Body of pancreas (tissue), 4 donors: ENCODE measurements around the gene CDC42SE1. TPM values are rescaled to one million over a fixed set of nuclear protein-coding genes. Genes with fewer than 3 reads are reported as not detected.

Experiments
- ATAC-seq: fragments of 150-250 bp; one replicate; pipeline ENCODE4 v1.9.1; 2016
- DNase-seq, 4 donors: peaks; one replicate each; pipeline ENCODE4 v3.0.0-alpha.2; 2019
- H3K27ac ChIP-seq, 4 donors: fragments of 200-600 bp; sonication (generic); 1 replicate in 3 of 4; 2 replicates in 1 of 4; pipeline versions ENCODE4 v1.5.1 to v1.6.1; 2016 to 2019; ENCODE audit warnings: mild to moderate bottlenecking in 1 of 4, mixed read lengths in 1 of 4, moderate library complexity in 1 of 4
- H3K27me3 ChIP-seq, 2 donors: fragments of 200-600 bp; sonication (generic); one replicate each; pipeline ENCODE4 v1.6.0; 2016; ENCODE audit warnings: mild to moderate bottlenecking in 1 of 2
- H3K36me3 ChIP-seq, 2 donors: fragments of 200-600 bp; sonication (generic); replicated peaks in 1 of 2; 2 replicates each; pipeline ENCODE4 v1.5.1; 2016; ENCODE audit warnings: low read depth in 2 of 2; ENCODE audit not compliant: insufficient read depth in 1 of 2
- H3K4me1 ChIP-seq: fragments of 200-600 bp; sonication (generic); one replicate; pipeline ENCODE4 v1.6.0; 2016
- H3K4me3 ChIP-seq, 2 donors: fragments of 200-600 bp; sonication (generic); 1 replicate in 1 of 2; 2 replicates in 1 of 2; pipeline ENCODE4 v1.5.1; 2016 to 2019
- H3K9me3 ChIP-seq, 3 donors: fragments of 200-600 bp; sonication (generic); 1 replicate in 2 of 3; 2 replicates in 1 of 3; pipeline ENCODE4 v1.5.1; 2016
- POLR2A ChIP-seq, 3 donors: fragments of 450-650 bp; IDR thresholded peaks; one replicate each; pipeline ENCODE4 v1.6.1; 2016; ENCODE audit warnings: antibody characterized with exemption in 3 of 3, mild to moderate bottlenecking in 2 of 3
- WGBS, 2 donors: methylation state at CpG; one replicate each; pipeline ENCODE4 v1.1.5; 2017; 5-methylcytosine and 5-hydroxymethylcytosine counted together
- intact Hi-C: fragments of 100-400 bp; cut with DNase I; formaldehyde crosslinking; loops from one replicate; pipeline ENCODE4 v1.15.1; 2023
- total RNA-seq, 2 donors: library from RNA; depleted of rRNA; stranded (reverse); fragments of >200 nt; gene quantifications; one replicate each; pipeline ENCODE4 v1.1.0, GENCODE V29; 2016
- TF ChIP-seq, protein P1 (sequence below), 7 experiments: fragments of 450-650 bp in 4 of 7; fragments of 200-600 bp in 3 of 7; sonication (generic) in 3 of 7; IDR thresholded peaks; one replicate each; pipeline ENCODE4 v1.5.1; 2016 to 2019; ENCODE audit warnings: antibody characterized with exemption in 7 of 7

Gene CDC42SE1
- total RNA-seq, 2 donors from 2014 or later = 40.2 to 43.8 TPM

DNA sequence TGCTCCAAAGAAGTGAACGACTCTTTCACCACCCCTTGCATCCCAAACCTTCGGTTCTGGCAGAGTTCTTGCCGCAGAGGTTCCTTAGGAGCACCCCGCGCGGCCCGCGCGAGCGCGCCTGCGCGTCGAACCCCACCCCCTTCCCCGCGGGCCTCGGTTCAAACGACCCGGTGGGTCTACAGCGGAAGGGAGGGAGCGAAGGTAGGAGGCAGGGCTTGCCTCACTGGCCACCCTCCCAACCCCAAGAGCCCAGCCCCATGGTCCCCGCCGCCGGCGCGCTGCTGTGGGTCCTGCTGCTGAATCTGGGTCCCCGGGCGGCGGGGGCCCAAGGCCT is 11.9 kb downstream of the CDC42SE1 start, which contains the start of gene C1orf56:
Gene C1orf56 (plus strand): TSS at position 161 of the 334 bp plus-strand sequence. CDS start 97 bp downstream, at position 258.
- intact Hi-C loops = no loop called here
- TF ChIP-seq POLR2A (IDR thresholded peaks at IDR 0.05) = peak in 2 of 3 donors; percentile 5 to 57
- TF ChIP-seq, protein P1, sequence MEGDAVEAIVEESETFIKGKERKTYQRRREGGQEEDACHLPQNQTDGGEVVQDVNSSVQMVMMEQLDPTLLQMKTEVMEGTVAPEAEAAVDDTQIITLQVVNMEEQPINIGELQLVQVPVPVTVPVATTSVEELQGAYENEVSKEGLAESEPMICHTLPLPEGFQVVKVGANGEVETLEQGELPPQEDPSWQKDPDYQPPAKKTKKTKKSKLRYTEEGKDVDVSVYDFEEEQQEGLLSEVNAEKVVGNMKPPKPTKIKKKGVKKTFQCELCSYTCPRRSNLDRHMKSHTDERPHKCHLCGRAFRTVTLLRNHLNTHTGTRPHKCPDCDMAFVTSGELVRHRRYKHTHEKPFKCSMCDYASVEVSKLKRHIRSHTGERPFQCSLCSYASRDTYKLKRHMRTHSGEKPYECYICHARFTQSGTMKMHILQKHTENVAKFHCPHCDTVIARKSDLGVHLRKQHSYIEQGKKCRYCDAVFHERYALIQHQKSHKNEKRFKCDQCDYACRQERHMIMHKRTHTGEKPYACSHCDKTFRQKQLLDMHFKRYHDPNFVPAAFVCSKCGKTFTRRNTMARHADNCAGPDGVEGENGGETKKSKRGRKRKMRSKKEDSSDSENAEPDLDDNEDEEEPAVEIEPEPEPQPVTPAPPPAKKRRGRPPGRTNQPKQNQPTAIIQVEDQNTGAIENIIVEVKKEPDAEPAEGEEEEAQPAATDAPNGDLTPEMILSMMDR (IDR thresholded peaks at IDR 0.05) = no peak

DNA sequence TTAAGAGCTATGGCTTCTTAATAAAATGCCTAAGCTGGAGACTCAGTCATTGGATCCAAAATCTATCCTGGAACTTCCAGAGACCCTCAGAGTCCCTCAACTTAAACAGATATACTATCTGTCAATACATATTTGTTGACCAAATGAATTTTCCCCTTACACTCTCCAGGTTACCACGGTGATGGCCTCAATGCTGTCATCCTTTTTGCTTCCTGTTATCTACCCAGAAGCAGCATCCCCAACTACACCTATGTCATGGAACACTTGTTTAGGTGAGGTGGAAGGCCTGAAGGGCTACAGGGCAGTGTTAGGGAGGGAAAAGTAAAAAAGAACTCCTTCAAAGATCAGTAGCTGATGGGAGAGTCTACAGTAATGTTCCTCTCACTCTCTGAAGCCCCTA is 16.3 kb downstream of the CDC42SE1 start:
- H3K27ac ChIP-seq = no peak overlapping the region
- DNase-seq (no peak), ATAC-seq (no peak)
- WGBS, 2 donors = 69 to 78% methylated on average over 1 of the region's 1 CpG
- H3K9me3 ChIP-seq = no peaks in the 10 kb centered on the region
- H3K4me3 ChIP-seq = no peak overlapping the region
- TF ChIP-seq, protein P1 (IDR thresholded peaks at IDR 0.05) = no peak
- TF ChIP-seq POLR2A (IDR thresholded peaks at IDR 0.05) = no peak
- intact Hi-C loops = no loop called here
- H3K36me3 ChIP-seq = no peaks in the 10 kb centered on the region
- H3K4me1 ChIP-seq = peaks cover 5% of the 10 kb centered on the region
- H3K27me3 ChIP-seq = no peaks in the 10 kb centered on the region

More for the DNA sequence above, 11.9 kb downstream of the CDC42SE1 start, which contains the start of gene C1orf56:
- H3K36me3 ChIP-seq = peaks cover 0 to under 1% of the 10 kb centered on the region in 2 donors
- peak; percentile 76 for ATAC-seq
- peaks cover 13% of the 10 kb centered on the region for H3K4me1 ChIP-seq
- WGBS, 2 donors = 0% methylated on average over 1 to 29 of the region's 29 CpGs
- H3K4me3 ChIP-seq = peak within 1 kb of the TSS; percentile 35 to 53
- DNase-seq = peak; percentile 57 to 77 (median 66)
- no peaks in the 10 kb centered on the region for H3K9me3 ChIP-seq
- no peaks in the 10 kb centered on the region for H3K27me3 ChIP-seq
- peak within 1 kb of the TSS; percentile 63 to 79 (median 72) for H3K27ac ChIP-seq

DNA sequence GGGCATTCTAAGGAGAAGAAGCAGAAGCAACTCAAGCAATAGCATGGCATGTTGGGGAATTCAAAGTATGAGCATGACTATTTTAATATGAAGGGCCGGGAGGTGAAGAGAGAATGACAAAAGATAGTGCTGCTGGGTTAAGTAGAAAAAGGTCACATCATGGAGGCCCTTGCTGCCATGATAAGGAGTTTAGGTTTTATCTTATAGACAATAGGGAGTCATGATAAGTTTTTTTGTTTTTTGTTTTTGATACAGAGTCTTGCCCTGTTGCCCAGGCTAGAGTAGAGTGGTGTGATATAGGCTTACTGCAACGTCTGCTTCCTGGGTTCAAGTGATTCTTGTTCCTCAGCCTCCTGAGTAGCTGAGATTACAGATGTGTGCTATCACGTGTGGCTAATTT is 19.9 kb downstream of the CDC42SE1 start:
- H3K36me3 ChIP-seq = no peaks in the 10 kb centered on the region
- no peak for TF ChIP-seq POLR2A (IDR thresholded peaks at IDR 0.05)
- TF ChIP-seq, protein P1 (IDR thresholded peaks at IDR 0.05) = no peak
- intact Hi-C loops = no loop called here
- no peaks in the 10 kb centered on the region for H3K4me1 ChIP-seq
- H3K27me3 ChIP-seq = no peaks in the 10 kb centered on the region
- H3K4me3 ChIP-seq = no peak overlapping the region
- H3K9me3 ChIP-seq = no peaks in the 10 kb centered on the region
- H3K27ac ChIP-seq = no peak overlapping the region
- WGBS, 2 donors = 77 to 89% methylated on average over 3 of the region's 3 CpGs
- ATAC-seq = no peak
- no peak for DNase-seq

DNA sequence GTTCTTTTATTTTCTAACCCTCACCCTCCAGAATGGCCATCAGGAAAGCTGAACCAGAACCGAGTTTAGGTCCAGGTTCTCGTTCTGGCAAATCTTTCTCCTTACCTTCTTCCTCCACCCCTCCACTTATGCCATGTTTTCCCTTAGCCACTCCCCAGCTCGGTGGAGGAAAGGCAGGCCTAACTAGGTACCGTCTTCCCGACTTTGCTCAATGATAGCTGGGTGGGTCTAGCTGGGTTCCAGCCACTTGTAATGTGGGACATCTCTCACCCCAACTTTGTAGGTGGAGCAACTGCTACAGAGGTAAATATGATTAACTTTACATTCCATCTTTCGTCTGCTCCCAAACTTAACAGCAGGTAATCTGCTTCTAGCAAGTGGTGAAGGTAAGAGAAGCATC is 22.4 kb downstream of the CDC42SE1 start:
- no peak for TF ChIP-seq POLR2A (IDR thresholded peaks at IDR 0.05)
- TF ChIP-seq, protein P1 (IDR thresholded peaks at IDR 0.05) = no peak
- H3K9me3 ChIP-seq = no peaks in the 10 kb centered on the region
- H3K36me3 ChIP-seq = peaks cover 0 to 5% of the 10 kb centered on the region in 2 donors
- no peaks in the 10 kb centered on the region for H3K4me1 ChIP-seq
- H3K4me3 ChIP-seq = no peak overlapping the region
- no peak for ATAC-seq
- 71 to 81% methylated on average over 6 of the region's 6 CpGs for WGBS, 2 donors
- H3K27me3 ChIP-seq = no peaks in the 10 kb centered on the region
- no peak overlapping the region for H3K27ac ChIP-seq
- no peak for DNase-seq
- intact Hi-C loops = no loop called here

DNA sequence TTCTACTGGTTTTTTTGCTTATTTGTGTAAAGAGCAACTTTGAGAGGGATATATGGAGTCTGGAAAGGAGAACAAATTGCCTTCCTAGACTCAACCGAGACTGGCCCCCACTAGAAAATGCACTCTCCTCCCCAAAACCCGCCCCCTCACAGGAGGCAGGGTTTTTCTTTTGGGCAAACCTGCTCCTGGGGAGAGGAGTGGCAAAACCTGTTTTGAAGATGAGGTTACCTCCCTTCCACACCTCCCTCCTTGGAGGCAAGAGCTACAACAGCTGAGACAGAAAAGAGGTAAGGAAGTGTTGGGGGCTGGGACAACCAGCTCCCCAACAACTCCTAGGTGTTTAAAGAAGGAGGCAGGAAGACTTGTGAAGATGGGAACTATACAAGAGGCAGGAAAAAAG is 23.1 kb downstream of the CDC42SE1 start, which contains the start of gene BNIPL:
Gene BNIPL (plus strand): TSS at position 231 of the 400 bp plus-strand sequence. CDS start 140 bp downstream, at position 371.
- no peak for ATAC-seq
- intact Hi-C loops = no loop called here
- DNase-seq = no peak
- TF ChIP-seq POLR2A (IDR thresholded peaks at IDR 0.05) = no peak
- TF ChIP-seq, protein P1 (IDR thresholded peaks at IDR 0.05) = no peak
- Histone ChIP-seq H3K9me3 (no peaks in the 10 kb centered on the region), H3K36me3 (peaks cover 0 to 5% of the 10 kb centered on the region in 2 donors), H3K27ac (no peak within 1 kb of the TSS), H3K27me3 (no peaks in the 10 kb centered on the region), H3K4me3 (no peak within 1 kb of the TSS), H3K4me1 (no peaks in the 10 kb centered on the region)
- 38 to 46% methylated on average over 2 of the region's 2 CpGs for WGBS, 2 donors
